Measurements from ENCODE around the gene BEX1. TPM values are rescaled to one million over a fixed set of nuclear protein-coding genes. Genes with fewer than 3 reads are reported as not detected.
"Not testable (repeated sequence)": the region's sequence is repeated elsewhere in the genome, so short reads cannot be mapped to it uniquely, and the experiment has no call there.

The BEX1 gene
- polyA plus RNA-seq (2013, experiment 1 of 4): 64.8 TPM
- 49.2 TPM for polyA plus RNA-seq (2013, experiment 2 of 4)
- 47.9 TPM for polyA plus RNA-seq (2013, experiment 3 of 4)
- 57.2 TPM for polyA plus RNA-seq (2013, experiment 4 of 4)

DNA sequence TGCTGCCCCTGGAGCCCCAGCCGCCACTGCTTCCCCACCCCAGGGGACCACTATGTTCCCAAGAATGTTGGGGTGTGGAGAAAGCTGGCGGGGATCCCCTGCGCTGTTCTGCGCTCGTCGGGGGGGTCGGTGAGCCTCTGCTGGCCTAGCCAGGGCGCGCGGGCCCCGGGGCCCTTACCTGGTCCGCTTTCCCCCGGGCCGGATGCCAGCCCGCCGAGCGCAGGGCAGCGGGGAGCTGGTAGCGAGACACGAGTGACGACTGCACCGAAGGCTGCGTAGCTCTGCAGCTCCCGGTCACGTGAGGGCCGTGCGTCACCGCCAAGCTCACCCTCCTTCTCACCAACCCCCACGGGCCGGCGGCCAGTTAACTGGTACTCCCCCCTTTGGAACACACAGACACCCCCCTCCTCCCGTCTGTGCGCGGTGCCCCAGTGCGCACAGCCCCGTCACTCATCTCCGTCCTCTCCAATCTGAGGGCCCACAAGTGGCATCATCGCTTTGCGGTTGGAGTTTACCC, at the start of gene BEX1:
TSS of gene BEX1 (minus strand) at position 254 of the 517 bp plus-strand sequence. CDS start 897 bp downstream, outside the sequence.
- no peak within 1 kb of the TSS for H3K27ac ChIP-seq (ENCODE audit: insufficient read depth, low read depth, low read length, poor library complexity, severe bottlenecking)
- H3K4me3 ChIP-seq (ENCODE audit: insufficient read depth, low read depth, low read length): peak within 1 kb of the TSS; percentile 60
- no peaks in the 10 kb centered on the region for H3K9me3 ChIP-seq (ENCODE audit: control insufficient read depth, low read length)
- H3K4me1 ChIP-seq (ENCODE audit: control insufficient read depth, insufficient read depth, low read length): no peaks in the 10 kb centered on the region
- WGBS, 2 experiments: 1% methylated on average over 34 to 39 of the region's 39 CpGs
- H3K36me3 ChIP-seq (ENCODE audit: control insufficient read depth, insufficient read depth, low read length): no peaks in the 10 kb centered on the region
- no peaks in the 10 kb centered on the region for H3K27me3 ChIP-seq (ENCODE audit: control insufficient read depth, insufficient read depth, low read length, poor library complexity, severe bottlenecking)

DNA sequence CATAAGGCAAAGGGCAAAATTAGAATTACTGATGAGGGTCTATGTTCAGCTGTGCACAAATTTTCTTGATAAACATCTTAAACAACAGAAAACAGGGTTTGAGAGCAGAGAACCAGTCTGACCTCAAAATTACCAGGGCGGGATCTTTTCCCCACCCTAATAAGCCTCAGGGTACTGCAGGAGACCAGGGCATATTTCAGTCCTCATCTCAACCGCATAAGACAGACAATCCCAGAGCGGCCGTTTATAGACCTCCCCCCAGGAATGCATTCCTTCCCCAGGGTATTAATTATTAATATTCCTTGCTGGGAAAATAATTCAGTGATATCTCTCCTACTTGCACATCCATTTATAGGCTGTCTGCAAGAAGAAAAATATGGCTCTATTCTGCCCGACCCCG, 45.5 kb upstream of the BEX1 start:
- H3K36me3 ChIP-seq (ENCODE audit: control insufficient read depth, insufficient read depth, low read length); H3K27ac ChIP-seq (ENCODE audit: insufficient read depth, low read depth, low read length, poor library complexity, severe bottlenecking); H3K27me3 ChIP-seq (ENCODE audit: control insufficient read depth, insufficient read depth, low read length, poor library complexity, severe bottlenecking); H3K4me3 ChIP-seq (ENCODE audit: insufficient read depth, low read depth, low read length); H3K4me1 ChIP-seq (ENCODE audit: control insufficient read depth, insufficient read depth, low read length); H3K9me3 ChIP-seq (ENCODE audit: control insufficient read depth, low read length): not testable (repeated sequence)
- WGBS, 2 experiments: 96 to 97% methylated on average over 4 of the region's 6 CpGs

DNA sequence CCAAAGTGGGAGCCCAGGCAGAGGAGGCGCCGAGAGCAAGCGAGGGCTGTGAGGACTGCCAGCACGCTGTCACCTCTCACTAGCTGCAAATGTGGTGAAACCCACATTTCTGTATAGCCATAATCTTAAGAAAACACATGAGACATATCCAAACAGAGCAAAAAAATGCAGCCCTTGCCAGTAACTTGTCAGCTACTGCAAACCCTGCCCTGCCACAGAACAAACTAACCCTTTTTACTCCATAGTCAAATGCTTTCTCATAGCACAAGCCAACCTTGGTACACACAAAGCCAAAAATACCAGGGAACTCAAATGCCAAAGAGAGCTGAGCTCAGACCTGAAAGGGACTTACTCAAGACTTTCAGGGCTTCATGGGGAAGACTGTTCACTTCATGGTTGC, 43.9 kb upstream of the BEX1 start:
- Histone ChIP-seq H3K27me3 (ENCODE audit: control insufficient read depth, insufficient read depth, low read length, poor library complexity, severe bottlenecking) (no peaks in the 10 kb centered on the region), H3K4me3 (ENCODE audit: insufficient read depth, low read depth, low read length) (no peak overlapping the region), H3K4me1 (ENCODE audit: control insufficient read depth, insufficient read depth, low read length) (no peaks in the 10 kb centered on the region), H3K36me3 (ENCODE audit: control insufficient read depth, insufficient read depth, low read length) (no peaks in the 10 kb centered on the region), H3K27ac (ENCODE audit: insufficient read depth, low read depth, low read length, poor library complexity, severe bottlenecking) (no peak overlapping the region), H3K9me3 (ENCODE audit: control insufficient read depth, low read length) (no peaks in the 10 kb centered on the region)
- WGBS, 2 experiments: 96 to 97% methylated on average over 4 of the region's 4 CpGs

DNA sequence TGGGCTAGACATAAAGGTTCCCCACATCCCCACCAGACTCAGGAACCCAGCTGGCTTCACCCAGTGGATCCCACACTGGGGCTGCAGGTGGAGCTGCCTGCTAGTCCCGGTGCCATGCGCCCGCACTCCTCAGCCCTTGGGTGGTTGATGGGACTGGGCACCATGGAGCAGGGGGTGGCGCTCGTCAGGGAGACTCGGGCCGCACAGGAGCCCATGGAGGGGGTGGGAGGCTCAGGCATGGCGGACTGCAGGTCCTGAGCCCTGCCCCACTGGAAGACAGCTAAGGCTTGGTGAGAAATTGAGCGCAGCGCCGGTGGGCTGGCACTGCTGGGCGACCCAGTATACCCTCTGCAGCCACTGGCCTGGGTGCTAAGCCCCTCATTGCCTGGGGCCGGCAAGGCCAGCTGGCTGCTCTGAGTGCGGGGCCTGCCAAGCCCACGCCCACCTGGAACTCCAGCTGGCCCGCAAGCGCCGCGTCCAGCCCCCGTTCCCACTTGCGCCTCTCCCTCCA, 43.3 kb upstream of the BEX1 start:
- H3K27ac ChIP-seq (ENCODE audit: insufficient read depth, low read depth, low read length, poor library complexity, severe bottlenecking); H3K4me3 ChIP-seq (ENCODE audit: insufficient read depth, low read depth, low read length): not testable (repeated sequence)
- 95% methylated on average over 20 to 21 of the region's 21 CpGs for WGBS, 2 experiments

DNA sequence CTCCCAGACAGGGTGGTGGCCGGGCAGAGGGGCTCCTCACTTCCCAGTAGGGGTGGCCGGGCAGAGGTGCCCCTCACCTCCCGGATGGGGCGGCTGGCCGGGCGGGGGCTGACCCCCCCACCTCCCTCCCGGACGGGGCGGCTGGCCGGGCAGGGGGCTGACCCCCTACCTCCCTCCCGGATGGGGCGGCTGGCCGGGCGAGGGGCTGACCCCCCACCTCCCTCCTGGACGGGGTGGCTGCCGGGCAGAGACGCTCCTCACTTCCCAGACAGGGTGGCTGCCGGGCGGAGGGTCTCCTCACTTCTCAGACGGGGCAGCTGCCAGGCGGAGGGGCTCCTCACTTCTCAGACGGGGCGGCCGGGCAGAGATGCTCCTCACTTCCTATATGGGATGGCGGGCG, 40.4 kb upstream of the BEX1 start:
- H3K9me3 ChIP-seq (ENCODE audit: control insufficient read depth, low read length); H3K4me3 ChIP-seq (ENCODE audit: insufficient read depth, low read depth, low read length); H3K27ac ChIP-seq (ENCODE audit: insufficient read depth, low read depth, low read length, poor library complexity, severe bottlenecking); H3K27me3 ChIP-seq (ENCODE audit: control insufficient read depth, insufficient read depth, low read length, poor library complexity, severe bottlenecking); H3K4me1 ChIP-seq (ENCODE audit: control insufficient read depth, insufficient read depth, low read length); H3K36me3 ChIP-seq (ENCODE audit: control insufficient read depth, insufficient read depth, low read length): not testable (repeated sequence)
- 91 to 97% methylated on average over 25 of the region's 26 CpGs for WGBS, 2 experiments

More for the DNA sequence above, 43.3 kb upstream of the BEX1 start:
- H3K9me3 ChIP-seq (ENCODE audit: control insufficient read depth, low read length); H3K4me1 ChIP-seq (ENCODE audit: control insufficient read depth, insufficient read depth, low read length); H3K36me3 ChIP-seq (ENCODE audit: control insufficient read depth, insufficient read depth, low read length); H3K27me3 ChIP-seq (ENCODE audit: control insufficient read depth, insufficient read depth, low read length, poor library complexity, severe bottlenecking): not testable (repeated sequence)

DNA sequence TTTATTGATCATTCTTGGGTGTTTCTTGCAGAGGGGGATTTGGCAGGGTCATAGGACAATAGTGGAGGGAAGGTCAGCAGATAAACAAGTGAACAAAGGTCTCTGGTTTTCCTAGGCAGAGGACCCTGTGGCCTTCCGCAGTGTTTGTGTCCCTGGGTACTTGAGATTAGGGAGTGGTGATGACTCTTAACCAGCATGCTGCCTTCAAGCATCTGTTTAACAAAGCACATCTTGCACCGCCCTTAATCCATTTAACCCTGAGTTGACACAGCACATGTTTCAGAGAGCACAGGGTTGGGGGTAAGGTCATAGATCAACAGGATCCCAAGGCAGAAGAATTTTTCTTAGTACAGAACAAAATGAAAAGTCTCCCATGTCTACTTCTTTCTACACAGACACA, 39.9 kb upstream of the BEX1 start:
- not testable (repeated sequence) for H3K36me3 ChIP-seq (ENCODE audit: control insufficient read depth, insufficient read depth, low read length); H3K4me1 ChIP-seq (ENCODE audit: control insufficient read depth, insufficient read depth, low read length); H3K27me3 ChIP-seq (ENCODE audit: control insufficient read depth, insufficient read depth, low read length, poor library complexity, severe bottlenecking); H3K4me3 ChIP-seq (ENCODE audit: insufficient read depth, low read depth, low read length); H3K9me3 ChIP-seq (ENCODE audit: control insufficient read depth, low read length); H3K27ac ChIP-seq (ENCODE audit: insufficient read depth, low read depth, low read length, poor library complexity, severe bottlenecking)
- WGBS, 2 experiments: no CpG with 5 or more reads among the region's 2 CpGs

DNA sequence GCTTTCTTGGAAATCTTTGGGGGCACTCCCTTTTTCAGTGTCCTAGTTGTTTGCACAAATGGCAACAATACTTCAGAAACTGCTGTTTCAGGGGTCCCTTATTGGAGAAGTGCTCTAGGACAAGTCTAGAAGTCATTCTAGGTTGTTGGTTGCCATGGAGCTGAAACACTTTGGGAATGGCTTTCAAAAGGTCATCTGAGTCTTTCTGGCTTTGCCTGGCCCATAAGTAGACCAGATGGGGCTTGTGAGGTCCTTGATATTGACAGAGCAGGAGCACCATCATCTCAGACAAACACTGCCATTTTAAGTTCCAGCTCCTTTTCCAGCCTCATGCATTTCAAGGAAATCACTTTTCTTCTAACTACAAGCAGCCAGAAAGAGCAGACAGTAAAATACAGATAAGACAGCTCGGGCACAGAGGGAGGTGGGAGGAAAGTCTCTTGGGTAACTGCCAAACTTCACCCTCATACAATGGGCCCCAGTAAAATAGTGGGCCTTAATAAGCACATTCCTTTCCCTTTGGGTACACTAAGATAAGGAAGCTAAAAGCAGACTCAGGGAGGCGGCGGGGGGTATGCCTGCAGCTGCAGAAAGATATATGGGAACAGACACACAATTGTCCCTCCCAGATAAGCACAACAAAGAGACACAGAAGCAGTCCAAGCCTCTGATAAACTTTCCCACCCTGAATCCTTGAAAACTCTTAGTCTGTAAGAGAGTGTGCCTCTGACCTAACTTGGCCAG, 37.5 kb upstream of the BEX1 start:
- Histone ChIP-seq H3K9me3 (ENCODE audit: control insufficient read depth, low read length) (no peaks in the 10 kb centered on the region), H3K36me3 (ENCODE audit: control insufficient read depth, insufficient read depth, low read length) (no peaks in the 10 kb centered on the region), H3K27me3 (ENCODE audit: control insufficient read depth, insufficient read depth, low read length, poor library complexity, severe bottlenecking) (no peaks in the 10 kb centered on the region), H3K4me1 (ENCODE audit: control insufficient read depth, insufficient read depth, low read length) (no peaks in the 10 kb centered on the region), H3K4me3 (ENCODE audit: insufficient read depth, low read depth, low read length) (no peak overlapping the region), H3K27ac (ENCODE audit: insufficient read depth, low read depth, low read length, poor library complexity, severe bottlenecking) (peak overlapping the region; percentile 42)
- WGBS, 2 experiments: 19 to 34% methylated on average over 2 to 3 of the region's 3 CpGs

DNA sequence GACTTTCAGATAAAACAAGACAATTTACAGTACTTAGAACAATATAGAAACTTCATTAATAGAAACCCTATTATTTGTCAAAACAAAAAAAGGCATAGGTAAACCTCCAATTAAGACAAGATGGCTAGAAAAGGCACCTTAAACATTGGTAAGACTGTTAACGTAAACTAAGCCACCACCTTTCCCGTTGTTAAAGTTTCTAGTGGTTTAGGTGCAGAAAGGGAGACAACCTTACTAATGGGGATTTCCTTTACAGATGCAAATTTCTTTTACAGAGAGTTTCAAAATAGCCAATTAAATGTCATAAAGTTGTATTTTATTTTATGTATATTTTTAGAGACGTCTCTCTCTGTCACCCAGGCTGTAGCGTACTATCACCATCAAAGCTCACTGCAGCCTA, 36.5 kb upstream of the BEX1 start:
- H3K4me1 ChIP-seq (ENCODE audit: control insufficient read depth, insufficient read depth, low read length): no peaks in the 10 kb centered on the region
- H3K27ac ChIP-seq (ENCODE audit: insufficient read depth, low read depth, low read length, poor library complexity, severe bottlenecking): no peak overlapping the region
- 96 to 100% methylated on average over 1 to 4 of the region's 4 CpGs for WGBS, 2 experiments

DNA sequence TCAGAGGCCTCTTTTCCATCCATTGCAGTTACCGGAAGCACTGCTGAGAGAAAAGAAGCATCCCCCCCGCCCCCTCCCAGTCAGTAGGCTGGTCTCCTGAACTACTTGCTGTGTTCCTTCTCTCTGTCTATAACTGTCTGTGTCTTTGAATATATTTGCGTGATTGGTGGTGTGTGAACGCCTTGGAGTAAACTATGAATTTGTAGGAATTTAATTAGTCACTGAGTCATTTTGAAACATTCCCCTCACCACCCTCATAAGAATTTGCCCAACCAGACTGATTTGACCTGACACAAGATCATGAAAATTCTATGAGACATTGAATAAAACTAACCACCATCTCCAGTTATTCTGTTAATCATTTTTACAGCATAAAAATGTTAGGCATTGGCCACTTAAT, 35.7 kb upstream of the BEX1 start:
- 80 to 81% methylated on average over 1 of the region's 4 CpGs for WGBS, 2 experiments
- H3K4me1 ChIP-seq (ENCODE audit: control insufficient read depth, insufficient read depth, low read length): no peaks in the 10 kb centered on the region

More for the DNA sequence above, 36.5 kb upstream of the BEX1 start:
- H3K27me3 ChIP-seq (ENCODE audit: control insufficient read depth, insufficient read depth, low read length, poor library complexity, severe bottlenecking): no peaks in the 10 kb centered on the region
- no peaks in the 10 kb centered on the region for H3K36me3 ChIP-seq (ENCODE audit: control insufficient read depth, insufficient read depth, low read length)
- no peaks in the 10 kb centered on the region for H3K9me3 ChIP-seq (ENCODE audit: control insufficient read depth, low read length)
- H3K4me3 ChIP-seq (ENCODE audit: insufficient read depth, low read depth, low read length): no peak overlapping the region

DNA sequence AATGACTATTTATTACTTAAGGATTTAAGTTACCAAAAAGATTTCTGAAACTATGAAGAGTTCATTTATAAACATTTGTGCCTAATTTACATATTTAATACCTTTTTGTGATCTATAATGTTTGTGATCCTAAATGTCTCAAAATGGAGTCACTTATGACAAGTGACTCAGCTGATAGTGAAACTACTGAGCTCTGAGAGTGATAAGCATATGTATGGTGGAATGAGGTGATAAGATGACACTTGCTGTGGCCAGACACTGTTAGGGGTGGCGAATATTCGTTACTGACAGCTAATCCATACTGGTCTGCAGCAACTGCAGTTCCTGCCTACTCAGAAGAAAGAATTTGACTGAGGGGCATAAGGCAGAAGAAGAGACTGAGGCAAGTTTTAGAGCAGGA, 34.5 kb upstream of the BEX1 start:
- Histone ChIP-seq H3K27ac (ENCODE audit: insufficient read depth, low read depth, low read length, poor library complexity, severe bottlenecking) (no peak overlapping the region), H3K4me3 (ENCODE audit: insufficient read depth, low read depth, low read length) (no peak overlapping the region), H3K27me3 (ENCODE audit: control insufficient read depth, insufficient read depth, low read length, poor library complexity, severe bottlenecking) (no peaks in the 10 kb centered on the region), H3K36me3 (ENCODE audit: control insufficient read depth, insufficient read depth, low read length) (no peaks in the 10 kb centered on the region), H3K4me1 (ENCODE audit: control insufficient read depth, insufficient read depth, low read length) (no peaks in the 10 kb centered on the region), H3K9me3 (ENCODE audit: control insufficient read depth, low read length) (no peaks in the 10 kb centered on the region)
- WGBS, 2 experiments: 81 to 86% methylated on average over 2 of the region's 2 CpGs

More for the DNA sequence above, 35.7 kb upstream of the BEX1 start:
- no peaks in the 10 kb centered on the region for H3K36me3 ChIP-seq (ENCODE audit: control insufficient read depth, insufficient read depth, low read length)
- H3K27me3 ChIP-seq (ENCODE audit: control insufficient read depth, insufficient read depth, low read length, poor library complexity, severe bottlenecking): no peaks in the 10 kb centered on the region
- no peaks in the 10 kb centered on the region for H3K9me3 ChIP-seq (ENCODE audit: control insufficient read depth, low read length)
- no peak overlapping the region for H3K4me3 ChIP-seq (ENCODE audit: insufficient read depth, low read depth, low read length)
- H3K27ac ChIP-seq (ENCODE audit: insufficient read depth, low read depth, low read length, poor library complexity, severe bottlenecking): no peak overlapping the region
